Caco-2 (cell line): Measurements from ENCODE around the gene LHFPL3. TPM values are rescaled to one million over a fixed set of nuclear protein-coding genes. Genes with fewer than 3 reads are reported as not detected.

ENCODE experiments used
- BruUV-seq: library from RNA; stranded (reverse); fragments of 400-500 nt; replicated peaks from 2 replicates; lab custom pipeline; 2021; lab: Mats Ljungman, UMichigan
- CTCF ChIA-PET: fragments of 300-600 bp; sonication (Branson Sonifier 250); formaldehyde crosslinking; loops from one replicate; lab custom pipeline; 2022; ENCODE audit warnings: antibody characterized with exemption; lab: Charles Lee
- POLR2A ChIA-PET: fragments of 300-600 bp; sonication (Branson Sonifier 250); formaldehyde crosslinking; loops from one replicate; lab custom pipeline; 2022; ENCODE audit warnings: antibody characterized with exemption; lab: Charles Lee
- DNase-seq, 2 experiments: peaks; one replicate each; pipeline versions ENCODE4 v3.0.0 to v3.0.0-alpha.2; 2020 to 2022
- H3K27me3 ChIP-seq: replicated peaks from 2 replicates; pipeline ENCODE4 v1.6.0; 2011; ENCODE audit warnings: low read length; ENCODE audit not compliant: control insufficient read depth, insufficient read depth
- H3K36me3 ChIP-seq: 2 replicates; pipeline ENCODE4 v1.5.1; 2011; ENCODE audit warnings: low read length; ENCODE audit not compliant: control insufficient read depth, insufficient read depth
- H3K4me1 ChIP-seq: fragments of 250-450 bp; sonication (Bioruptor Pico); 2 replicates; pipeline ENCODE4 v1.5.1; 2020; ENCODE audit warnings: mild to moderate bottlenecking
- H3K4me3 ChIP-seq: 2 replicates; pipeline ENCODE4 v1.5.1; 2011; ENCODE audit warnings: low read depth, mild to moderate bottlenecking, control low read depth, low read length
- H3K9me3 ChIP-seq: fragments of 250-450 bp; sonication (Bioruptor Pico); 2 replicates; pipeline ENCODE4 v1.5.1; 2020; ENCODE audit warnings: mild to moderate bottlenecking, moderate library complexity
- H3K27ac Mint-ChIP-seq: one replicate; pipeline ENCODE4 v1.8.0; 2022; ENCODE audit warnings: mixed read lengths; ENCODE audit not compliant: unreplicated experiment
- H3K27me3 Mint-ChIP-seq: one replicate; pipeline ENCODE4 v1.8.0; 2022; ENCODE audit warnings: mixed read lengths; ENCODE audit not compliant: insufficient read depth, unreplicated experiment
- H3K36me3 Mint-ChIP-seq: one replicate; pipeline ENCODE4 v1.8.0; 2022; ENCODE audit warnings: mild to moderate bottlenecking, mixed read lengths; ENCODE audit not compliant: insufficient read depth, unreplicated experiment
- H3K4me1 Mint-ChIP-seq: one replicate; pipeline ENCODE4 v1.8.0; 2022; ENCODE audit warnings: low read depth, mixed read lengths; ENCODE audit not compliant: unreplicated experiment
- H3K4me3 Mint-ChIP-seq: one replicate; pipeline ENCODE4 v1.8.0; 2022; ENCODE audit warnings: mild to moderate bottlenecking, moderate library complexity, mixed read lengths; ENCODE audit not compliant: unreplicated experiment
- H3K9me3 Mint-ChIP-seq: one replicate; pipeline ENCODE4 v1.8.0; 2022; ENCODE audit warnings: mixed read lengths; ENCODE audit not compliant: unreplicated experiment
- CTCF ChIP-seq, 2 experiments: fragments of 200-600 bp in 1 of 2; IDR thresholded peaks; 1 replicate in 1 of 2; 2 replicates in 1 of 2; pipeline versions ENCODE4 v1.5.1 to v1.8.0; 2011 to 2022; ENCODE audit warnings: antibody characterized with exemption in 1 of 2, control low read depth in 1 of 2, inconsistent platforms in 1 of 2, low read depth in 1 of 2, low read length in 1 of 2, mild to moderate bottlenecking in 1 of 2, moderate library complexity in 1 of 2; ENCODE audit not compliant: insufficient read depth in 1 of 2, severe bottlenecking in 1 of 2, unreplicated experiment in 1 of 2
- intact Hi-C: fragments of 100-400 bp; cut with micrococcal nuclease; formaldehyde crosslinking; loops from one replicate; pipeline ENCODE4 v1.10.0; 2022; ENCODE audit not compliant: unreplicated experiment
- total RNA-seq: library from RNA; stranded (reverse); gene quantifications from 2 replicates; pipeline ENCODE4 v1.2.3, GENCODE V29; 2022

LHFPL3 gene
- total RNA-seq, 1 experiment from 2014 or later, result not detected

GRCh38 chr7:104894314-104894713, 565.9 kb downstream of the LHFPL3 start:
- no peak overlapping the region for H3K27ac Mint-ChIP-seq
- no peak overlapping the region for H3K4me3 Mint-ChIP-seq
- CTCF ChIA-PET, result no interaction called here
- Histone ChIP-seq H3K36me3 (no peaks in the 10 kb centered on the region), H3K4me3 (no peak overlapping the region), H3K9me3 (no peaks in the 10 kb centered on the region), H3K27me3 (no peaks in the 10 kb centered on the region), H3K4me1 (no peaks in the 10 kb centered on the region)
- H3K4me1 Mint-ChIP-seq, result no peaks in the 10 kb centered on the region
- no peaks in the 10 kb centered on the region for H3K27me3 Mint-ChIP-seq
- no peaks in the 10 kb centered on the region for H3K36me3 Mint-ChIP-seq
- no TSS peak for BruUV-seq
- DNase-seq, result no peak
- intact Hi-C loops, result no loop called here
- no peak for TF ChIP-seq CTCF (IDR thresholded peaks at IDR 0.05; ENCODE audit: insufficient read depth in 1 of 2, low read depth in 1 of 2, low read length in 1 of 2, severe bottlenecking in 1 of 2, unreplicated experiment in 1 of 2)
- no peaks in the 10 kb centered on the region for H3K9me3 Mint-ChIP-seq
- POLR2A ChIA-PET, result no interaction called here

- H3K36me3 Mint-ChIP-seq, result no peaks in the 10 kb centered on the region
- intact Hi-C loops, result no loop called here
- no peak overlapping the region for H3K27ac Mint-ChIP-seq
- no peaks in the 10 kb centered on the region for H3K27me3 ChIP-seq
- H3K4me1 ChIP-seq, result no peaks in the 10 kb centered on the region
- H3K36me3 ChIP-seq, result no peaks in the 10 kb centered on the region
- ChIA-PET CTCF (interaction anchor here (0.8 kb wide), 1 partner anchor 23 kb away, joined by 4 read pairs; no protein-coding TSS in a partner anchor), POLR2A (no interaction called here)
- BruUV-seq, result no TSS peak
- H3K9me3 Mint-ChIP-seq, result no peaks in the 10 kb centered on the region
- no peak for TF ChIP-seq CTCF (IDR thresholded peaks at IDR 0.05; ENCODE audit: insufficient read depth in 1 of 2, low read depth in 1 of 2, low read length in 1 of 2, severe bottlenecking in 1 of 2, unreplicated experiment in 1 of 2)
- H3K4me3 Mint-ChIP-seq, result no peak overlapping the region
- no peak overlapping the region for H3K4me3 ChIP-seq
- no peaks in the 10 kb centered on the region for H3K27me3 Mint-ChIP-seq
- H3K9me3 ChIP-seq, result no peaks in the 10 kb centered on the region
- DNase-seq, result no peak
- no peaks in the 10 kb centered on the region for H3K4me1 Mint-ChIP-seq
These were observed 566.5 kb downstream of the LHFPL3 start for GRCh38 chr7:104894726-104895521.

- Histone ChIP-seq H3K4me3 (no peak overlapping the region), H3K9me3 (no peaks in the 10 kb centered on the region), H3K36me3 (no peaks in the 10 kb centered on the region), H3K4me1 (no peaks in the 10 kb centered on the region), H3K27me3 (no peaks in the 10 kb centered on the region)
- DNase-seq, result no peak
- Mint-ChIP-seq H3K4me1 (no peaks in the 10 kb centered on the region), H3K27ac (no peak overlapping the region), H3K9me3 (no peaks in the 10 kb centered on the region), H3K27me3 (no peaks in the 10 kb centered on the region), H3K4me3 (no peak overlapping the region), H3K36me3 (no peaks in the 10 kb centered on the region)
- intact Hi-C loops, result no loop called here
- POLR2A ChIA-PET, result no interaction called here
- CTCF ChIA-PET, result interaction anchor here (0.8 kb wide), 1 partner anchor 22 kb away, joined by 4 read pairs; no protein-coding TSS in a partner anchor
- BruUV-seq, result no TSS peak
- no peak for TF ChIP-seq CTCF (IDR thresholded peaks at IDR 0.05; ENCODE audit: insufficient read depth in 1 of 2, low read depth in 1 of 2, low read length in 1 of 2, severe bottlenecking in 1 of 2, unreplicated experiment in 1 of 2)
These were observed 567.3 kb downstream of the LHFPL3 start for GRCh38 chr7:104895522-104896236.
